ENCODE results near the gene SKIC8.

The SKIC8 gene

DNA sequence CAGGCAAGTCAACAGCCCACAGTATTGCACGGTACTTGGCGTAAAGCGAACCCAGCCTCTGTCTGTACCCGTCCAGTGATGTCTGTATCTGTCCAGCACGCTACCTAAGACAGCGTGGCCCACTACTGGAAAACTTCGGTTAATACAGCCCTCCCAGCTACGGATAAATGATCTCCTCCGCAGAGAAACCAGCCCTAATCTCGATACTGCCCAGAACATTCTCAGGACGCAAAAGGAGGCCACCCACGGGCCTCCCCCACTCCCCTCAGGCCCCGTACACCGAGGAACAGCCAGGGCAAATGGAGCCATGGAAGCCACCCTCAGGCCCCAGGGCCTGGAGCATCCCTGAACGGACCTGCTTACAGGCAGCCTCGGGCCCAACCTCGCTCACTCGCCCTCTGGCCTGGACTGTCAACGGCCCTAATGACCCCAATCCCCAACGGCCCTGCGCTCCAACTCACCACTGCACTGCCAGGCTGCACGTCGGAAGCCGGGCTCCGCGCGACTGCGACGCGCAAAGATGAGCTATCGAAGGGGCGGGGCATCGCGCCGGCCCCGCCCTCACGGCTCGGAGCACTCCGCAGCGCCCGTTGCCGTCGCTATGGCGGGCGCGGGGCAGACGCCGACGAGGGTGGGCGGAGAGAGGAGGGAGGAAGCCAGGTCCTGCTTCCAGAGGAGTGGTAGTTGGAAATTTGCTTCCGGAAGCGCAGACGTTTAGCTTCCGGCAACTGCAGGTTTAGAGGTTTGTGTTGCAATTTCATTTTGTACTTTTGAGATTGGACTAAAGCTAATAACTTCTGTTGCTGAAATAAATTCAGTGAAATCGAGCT, at the start of gene SKIC8:
SKIC8 (minus strand) TSS at position 509 of the 830 bp plus-strand sequence. CDS start 3,923 bp downstream, outside the sequence.
- peak; percentile 93 for FAIRE-seq

DNA sequence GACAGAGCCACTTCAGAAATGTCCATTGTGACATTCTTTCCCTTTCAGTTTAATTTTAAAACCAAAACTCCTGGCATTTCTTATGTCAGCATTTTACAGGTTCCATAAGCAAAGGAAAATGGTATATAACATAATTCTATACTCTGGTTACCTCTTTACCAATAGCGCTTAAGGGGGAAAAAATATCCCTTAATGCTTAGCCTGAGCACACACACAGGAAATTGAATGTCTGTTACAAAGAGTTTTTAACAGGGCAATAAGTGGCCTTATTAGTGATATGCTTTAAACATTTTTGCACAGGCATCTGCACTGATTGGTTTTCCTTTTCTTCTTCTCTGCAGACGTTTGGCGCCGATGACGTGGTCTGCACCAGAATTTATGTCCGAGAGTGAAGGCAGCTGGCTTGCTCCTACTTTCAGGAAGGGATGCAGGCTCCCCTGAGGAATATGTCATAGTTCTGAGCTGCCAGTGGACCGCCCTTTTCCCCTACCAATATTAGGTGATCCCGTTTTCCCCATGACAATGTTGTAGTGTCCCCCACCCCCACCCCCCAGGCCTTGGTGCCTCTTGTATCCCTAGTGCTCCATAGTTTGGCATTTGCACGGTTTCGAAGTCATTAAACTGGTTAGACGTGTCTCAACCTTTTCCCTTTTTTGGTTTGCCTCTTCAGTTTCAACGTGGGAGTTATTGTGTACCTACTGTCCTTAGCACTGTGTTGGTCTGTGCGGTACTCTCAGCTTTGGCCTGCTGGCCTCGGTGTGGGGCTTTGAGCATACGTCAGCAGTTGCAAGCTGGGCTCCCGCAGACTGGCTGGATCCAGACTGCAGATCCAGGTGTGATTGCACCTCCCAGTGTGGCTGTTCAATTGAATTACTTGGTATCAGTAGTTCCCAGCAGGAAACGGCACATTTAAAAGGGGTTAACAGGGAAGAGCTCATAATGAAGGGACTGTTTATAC, 48.5 kb upstream of the SKIC8 start:
- FAIRE-seq, result no peak

DNA sequence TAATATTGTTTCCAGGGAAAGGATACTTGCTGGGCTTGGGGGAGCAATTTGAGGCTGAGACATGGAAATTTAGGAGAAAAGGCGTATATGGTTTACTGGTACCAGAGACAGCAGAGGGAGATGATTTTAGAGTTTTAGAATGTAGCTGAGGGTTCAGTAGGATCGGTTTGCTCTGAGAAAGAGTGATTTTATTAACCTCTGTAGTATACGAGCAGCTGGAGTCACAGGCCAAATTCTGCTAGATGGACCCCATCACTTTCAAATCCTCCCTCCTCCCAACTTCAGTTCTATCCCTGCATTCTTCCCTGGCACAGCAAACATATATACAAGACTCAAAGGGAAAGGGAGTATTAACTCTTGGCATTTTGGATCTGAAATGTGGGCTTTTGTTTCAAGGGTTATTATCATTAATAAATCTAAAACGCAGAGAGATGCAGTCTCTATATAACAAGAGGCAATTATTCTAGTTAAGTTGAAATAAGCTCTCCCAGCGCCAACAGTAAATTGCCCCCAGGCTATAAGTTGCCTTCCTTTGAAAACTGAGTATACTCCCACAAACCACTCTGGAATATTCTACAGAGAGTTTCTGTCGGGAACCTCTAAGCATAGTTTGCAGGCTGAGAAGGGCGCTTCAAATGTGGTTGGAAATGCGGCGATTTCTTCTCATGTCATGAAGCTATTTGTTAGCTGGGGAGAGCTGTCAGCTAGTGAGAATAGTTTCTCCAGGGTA, 46.2 kb upstream of the SKIC8 start:
- no peak for FAIRE-seq

DNA sequence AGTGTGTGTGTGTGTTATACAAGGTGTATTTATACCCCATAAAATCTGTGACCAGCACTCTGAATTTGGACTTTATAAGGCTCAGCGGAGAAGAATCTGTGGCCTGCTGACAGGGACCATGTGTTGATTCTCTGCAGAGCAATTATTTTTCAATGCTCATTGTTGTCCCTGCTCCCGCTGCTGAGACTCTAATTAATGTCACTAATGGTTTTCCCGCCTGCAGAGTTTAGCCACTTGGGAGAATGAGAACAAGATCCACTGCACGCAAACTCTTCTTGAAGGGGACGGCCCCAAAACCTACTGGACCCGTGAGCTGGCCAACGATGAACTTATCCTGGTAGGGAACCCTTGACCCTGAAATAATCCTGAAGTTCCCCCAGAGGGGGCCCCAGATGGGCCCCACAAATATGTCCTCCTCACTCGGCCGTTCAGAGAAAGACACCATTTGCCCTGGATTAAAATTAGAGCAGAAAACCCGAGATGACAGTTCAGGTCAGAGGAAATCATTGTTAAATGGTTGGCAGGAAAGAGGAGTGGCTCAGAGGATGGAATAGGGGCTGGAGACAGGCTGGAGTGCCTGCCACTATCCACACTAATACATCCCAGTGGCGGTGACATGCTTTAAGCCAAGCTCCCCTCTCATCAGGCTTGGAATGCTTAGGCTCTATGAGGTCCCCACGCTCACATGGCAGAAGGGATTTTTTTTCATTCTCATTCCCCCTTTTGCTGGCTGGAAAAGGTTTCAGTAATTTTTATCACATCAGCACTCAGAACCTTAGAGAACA, 44.1 kb upstream of the SKIC8 start:
- no peak for FAIRE-seq

DNA sequence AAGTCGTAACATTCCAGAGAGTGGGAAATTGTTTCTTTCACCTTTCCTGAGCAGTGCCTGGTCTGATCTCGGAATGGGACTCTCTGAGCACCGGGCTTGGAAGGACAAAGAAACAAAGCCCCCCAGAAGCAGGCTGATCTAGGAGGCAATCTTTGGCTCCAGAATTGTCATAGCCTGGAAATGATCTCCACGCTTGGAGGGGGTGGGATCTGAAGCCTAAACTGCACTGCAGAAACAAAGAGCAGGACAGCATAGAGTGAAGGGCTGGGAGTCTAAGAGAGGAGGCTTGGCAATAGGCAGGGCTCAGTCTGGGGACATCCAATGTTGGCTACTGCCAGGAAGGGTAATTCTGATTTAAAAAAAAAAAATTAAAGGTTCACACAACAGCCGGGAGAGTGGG, 42.6 kb upstream of the SKIC8 start:
- FAIRE-seq, result no peak

DNA sequence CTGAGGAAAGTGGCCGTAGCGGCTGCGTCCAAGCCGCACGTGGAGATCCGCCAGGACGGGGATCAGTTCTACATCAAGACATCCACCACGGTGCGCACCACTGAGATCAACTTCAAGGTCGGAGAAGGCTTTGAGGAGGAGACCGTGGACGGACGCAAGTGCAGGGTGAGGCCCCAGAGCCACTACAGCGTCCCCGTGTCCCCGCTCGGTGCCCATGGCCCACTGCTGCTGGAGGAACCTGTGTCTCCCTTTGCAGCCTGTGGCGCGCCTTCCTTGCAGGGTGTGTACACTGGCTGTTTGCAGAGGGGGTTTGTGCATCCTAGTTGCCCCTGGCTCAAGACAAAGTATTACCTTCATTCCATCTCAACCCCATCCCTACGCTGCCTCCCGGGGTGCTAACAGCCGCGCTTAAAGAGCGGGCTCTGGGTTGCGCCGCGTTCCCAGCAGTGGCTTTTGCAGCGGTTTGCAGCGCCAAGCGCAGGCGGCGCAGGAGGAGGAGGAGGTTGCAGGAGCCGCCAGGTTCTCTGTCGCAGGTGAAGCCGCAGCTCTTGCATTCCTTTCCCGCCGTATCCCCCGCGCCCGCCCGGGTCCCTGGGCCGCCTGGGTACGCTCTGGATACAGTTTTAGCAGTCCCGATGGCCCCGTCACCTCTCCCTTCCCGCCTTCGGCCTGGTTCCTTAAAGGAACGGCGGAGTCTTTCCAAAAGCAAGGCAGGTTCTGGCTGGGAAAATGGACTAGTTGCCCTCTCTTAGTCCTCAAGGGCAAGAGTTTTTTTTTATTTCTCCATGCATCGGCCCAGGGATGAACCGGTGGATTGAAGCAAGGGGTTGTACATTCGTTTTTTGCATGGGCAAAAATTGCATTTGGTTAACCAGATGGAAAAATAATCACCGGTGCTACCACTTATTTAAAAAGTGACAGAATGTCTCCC, 41.9 kb upstream of the SKIC8 start:
- FAIRE-seq, result no peak

- no peak for FAIRE-seq
Observed at GRCh38 chr15:78340231-78341056, 41.0 kb upstream of the SKIC8 start, which contains the start of gene CRABP1. TSS of gene CRABP1 (plus strand) at chr15:78340353. CDS start at chr15:78340429, 76 bp downstream.

- FAIRE-seq, result no peak
Observed at GRCh38 chr15:78339559-78339958, 40.1 kb upstream of the SKIC8 start.

DNA sequence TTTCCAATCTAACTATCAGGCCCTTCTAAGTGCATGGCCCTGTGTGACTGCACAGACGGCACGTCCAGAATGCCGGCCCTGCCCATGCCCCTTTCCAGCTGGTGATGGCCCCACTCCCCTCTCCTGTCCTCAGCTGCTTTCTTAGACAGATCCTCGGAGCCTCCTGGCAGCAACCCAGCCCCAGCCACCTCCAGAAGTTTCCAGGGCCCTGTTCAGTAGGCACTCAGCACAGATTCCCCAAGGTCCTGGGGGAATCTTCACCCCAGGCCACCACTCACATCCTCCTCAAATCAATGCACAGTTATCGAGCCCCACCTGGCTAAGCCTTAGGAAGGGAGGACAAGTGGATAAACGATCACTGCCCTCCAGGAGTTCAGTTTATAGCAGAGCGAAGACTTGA, 39.4 kb upstream of the SKIC8 start:
- FAIRE-seq, result no peak

- FAIRE-seq, result no peak
Observed at GRCh38 chr15:78335985-78336384, 36.6 kb upstream of the SKIC8 start.

GRCh38 chr15:78334845-78335244, 35.4 kb upstream of the SKIC8 start:
- FAIRE-seq, result no peak

GRCh38 chr15:78329625-78330024, 30.2 kb upstream of the SKIC8 start:
- no peak for FAIRE-seq

GRCh38 chr15:78327466-78327865, 28.1 kb upstream of the SKIC8 start:
- FAIRE-seq, result no peak

DNA sequence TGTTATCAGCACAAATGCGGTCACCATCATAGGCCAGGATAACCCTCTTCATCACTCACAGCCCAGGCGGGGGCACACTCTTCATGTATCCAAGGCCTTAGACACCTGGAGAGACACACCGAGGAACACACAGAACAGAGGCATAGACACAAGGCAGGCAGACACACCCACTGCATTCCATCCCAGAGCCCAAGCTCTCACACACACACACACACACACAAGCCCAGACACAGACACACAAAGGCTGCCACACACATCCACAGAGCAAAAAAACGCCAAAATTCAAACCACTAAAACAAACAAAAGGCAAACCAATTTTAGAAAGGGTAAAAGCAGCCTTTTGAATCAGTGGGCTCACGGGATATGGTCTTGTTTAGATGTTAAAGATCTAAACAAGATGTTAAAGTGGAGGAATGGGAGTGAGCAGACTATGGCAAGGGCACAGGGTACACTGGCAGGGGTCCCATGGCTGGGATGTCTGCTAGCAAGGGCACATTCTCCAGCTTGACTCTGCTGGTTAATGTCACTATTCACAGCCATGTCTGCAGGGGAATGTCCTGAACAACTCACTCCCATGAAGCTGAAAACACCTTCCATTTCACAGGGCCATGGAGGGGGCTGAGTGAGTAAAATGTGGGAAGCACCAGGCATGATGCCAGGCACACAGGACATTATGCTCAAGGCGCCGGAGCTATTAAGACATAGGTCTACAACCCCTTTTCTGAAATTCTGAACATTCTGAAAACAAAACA, 25.9 kb upstream of the SKIC8 start:
- no peak for FAIRE-seq

DNA sequence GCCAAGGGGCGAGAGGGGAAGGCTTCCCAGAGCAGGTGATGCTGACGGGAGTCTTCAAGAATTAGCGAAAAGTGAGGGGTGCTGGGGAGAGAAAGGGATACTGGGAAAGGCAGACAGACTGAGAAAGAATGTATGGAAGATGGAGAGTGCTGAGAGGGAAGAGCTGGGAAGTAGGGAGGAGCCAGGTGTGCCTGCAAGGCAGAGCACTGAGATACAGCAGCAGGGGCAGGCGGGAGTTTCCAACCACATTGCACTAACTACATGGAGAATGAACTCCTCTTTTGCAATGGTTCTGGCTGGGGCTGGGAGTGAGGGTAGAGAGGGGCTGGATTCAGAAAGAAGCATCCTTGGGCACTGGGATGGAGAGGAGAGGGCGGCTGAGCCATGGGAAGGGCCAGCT, 24.7 kb upstream of the SKIC8 start:
- FAIRE-seq, result no peak

DNA sequence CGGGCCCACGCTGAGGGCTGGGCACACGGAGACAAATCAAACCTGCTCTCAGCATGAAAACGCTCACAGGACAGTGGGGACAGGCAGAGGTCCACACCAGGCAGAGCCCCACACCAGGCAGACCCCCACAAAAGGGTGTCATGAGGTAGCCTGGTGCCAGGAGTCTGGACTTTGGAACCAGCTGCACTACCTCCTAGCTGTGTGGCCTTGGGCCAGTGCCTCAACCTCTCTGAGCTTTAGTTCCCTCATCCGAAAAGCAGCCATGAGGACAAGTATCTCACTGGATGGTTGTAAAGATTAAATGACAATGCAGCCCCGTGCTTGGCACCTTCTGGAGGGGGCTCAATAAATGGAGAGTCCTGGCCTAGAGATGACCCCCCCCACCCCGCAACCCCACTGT, 24.3 kb upstream of the SKIC8 start:
- no peak for FAIRE-seq

DNA sequence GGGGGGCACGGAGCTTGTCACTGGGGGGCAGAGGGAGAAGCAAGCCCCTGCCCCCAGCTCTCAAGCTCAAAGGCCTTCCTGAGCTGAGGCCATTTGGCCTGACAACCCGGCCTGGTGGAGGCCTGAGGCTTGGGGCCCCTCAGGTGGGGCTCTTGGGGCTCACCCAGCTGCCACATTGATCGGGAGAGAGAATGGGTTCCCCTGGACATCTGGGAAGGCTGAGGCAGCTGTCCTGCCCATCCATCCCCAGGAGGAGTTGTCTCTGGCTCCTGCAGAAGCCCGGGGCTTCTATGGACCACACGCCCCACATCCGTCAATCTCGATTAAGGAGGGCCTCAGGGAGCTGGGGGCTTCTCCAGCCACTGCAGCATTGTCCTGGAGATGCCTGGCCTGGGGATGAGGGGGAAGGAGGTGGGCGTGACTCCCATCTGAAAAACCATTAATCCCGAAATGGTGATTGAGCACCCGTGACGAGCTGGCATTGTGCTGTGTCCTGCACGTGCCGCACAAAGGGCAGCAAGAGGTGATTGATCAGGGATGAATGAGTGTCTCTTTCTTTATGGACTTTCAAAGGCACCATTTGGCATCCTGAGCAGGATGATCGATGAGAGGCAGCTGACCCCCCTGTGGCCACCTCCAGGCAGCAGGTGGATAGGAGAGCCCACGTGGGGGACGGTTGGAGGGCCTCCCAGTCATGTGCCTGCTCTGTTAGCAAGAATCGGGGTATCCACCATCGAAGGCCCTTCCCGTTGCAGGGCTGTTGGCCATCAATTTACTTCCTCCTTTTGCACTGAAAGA, 23.5 kb upstream of the SKIC8 start:
- FAIRE-seq, result no peak

- no peak for FAIRE-seq
Observed at GRCh38 chr15:78322243-78322642, 22.8 kb upstream of the SKIC8 start.

Data from G401.6 (cell line).